HepG2 (cell line): ENCODE measurements around the gene MRRF. TPM values are rescaled to one million over a fixed set of nuclear protein-coding genes. Genes with fewer than 3 reads are reported as not detected.

Source experiments
- FIP1L1 ChIP-seq: fragments of 200-400 bp; formaldehyde crosslinking; IDR thresholded peaks from 2 replicates; pipeline ENCODE4 v1.6.1; 2018; ENCODE audit warnings: low read depth, mild to moderate bottlenecking, low read length, moderate library complexity, borderline replicate concordance; ENCODE audit not compliant: insufficient read depth
- FOXP4 ChIP-seq: sonication (generic); formaldehyde crosslinking; IDR thresholded peaks from 2 replicates; pipeline ENCODE4 v1.4.0; 2020; ENCODE audit warnings: missing genetic modification reagents
- IRF1 ChIP-seq: sonication (generic); formaldehyde crosslinking; IDR thresholded peaks from 2 replicates; pipeline ENCODE4 v1.4.0; 2020; ENCODE audit warnings: low read depth, mild to moderate bottlenecking, missing genetic modification reagents
- MAZ ChIP-seq, 2 experiments: sonication (generic) in 1 of 2; formaldehyde crosslinking in 1 of 2; IDR thresholded peaks; 2 replicates each; pipeline versions ENCODE4 v1.5.0 to v1.6.1; 2012 to 2020; ENCODE audit warnings: low read depth in 2 of 2, mild to moderate bottlenecking in 2 of 2, borderline replicate concordance in 1 of 2, improper control_type of control experiment in 1 of 2, low read length in 1 of 2, missing genetic modification reagents in 1 of 2, moderate library complexity in 1 of 2
- POGK ChIP-seq: sonication (generic); formaldehyde crosslinking; conservative IDR thresholded peaks from 2 replicates; pipeline ENCODE4 v1.8.0; 2022; ENCODE audit warnings: mild to moderate bottlenecking, moderate library complexity, missing genetic modification reagents
- RBAK ChIP-seq: sonication (generic); formaldehyde crosslinking; IDR thresholded peaks from 2 replicates; pipeline ENCODE4 v1.5.1; 2020; ENCODE audit warnings: mild to moderate bottlenecking, missing genetic modification reagents
- RFX1 ChIP-seq: fragments of 450-650 bp; IDR thresholded peaks from 2 replicates; pipeline ENCODE4 v1.6.1; 2017
- SALL2 ChIP-seq: sonication (generic); formaldehyde crosslinking; IDR thresholded peaks from 2 replicates; pipeline ENCODE4 v1.8.1; 2023; ENCODE audit warnings: mild to moderate bottlenecking, missing genetic modification reagents, inconsistent platforms
- SRF ChIP-seq: IDR thresholded peaks from 2 replicates; pipeline ENCODE4 v1.6.1; 2011; ENCODE audit warnings: mild to moderate bottlenecking, low read depth, low read length, moderate library complexity
- TGIF2 ChIP-seq: IDR thresholded peaks from 2 replicates; pipeline ENCODE4 v1.6.1; 2016; ENCODE audit warnings: control low read depth, missing compliant biosample characterization
- THAP7 ChIP-seq: sonication (generic); formaldehyde crosslinking; IDR thresholded peaks from 2 replicates; pipeline ENCODE4 v1.8.1; 2023; ENCODE audit warnings: mild to moderate bottlenecking, missing genetic modification reagents
- ZNF207 ChIP-seq: fragments of 450-650 bp; IDR thresholded peaks from 2 replicates; pipeline ENCODE4 v1.6.1; 2016; ENCODE audit warnings: antibody characterized with exemption, borderline replicate concordance
- ZNF383 ChIP-seq: sonication (generic); formaldehyde crosslinking; IDR thresholded peaks from 2 replicates; pipeline ENCODE4 v1.4.0; 2020; ENCODE audit warnings: missing genetic modification reagents, mild to moderate bottlenecking, borderline replicate concordance
- ZNF446 ChIP-seq: sonication (generic); formaldehyde crosslinking; IDR thresholded peaks from 2 replicates; pipeline ENCODE4 v1.5.0; 2020; ENCODE audit warnings: mild to moderate bottlenecking, missing genetic modification reagents
- ZNF468 ChIP-seq: sonication (generic); formaldehyde crosslinking; IDR thresholded peaks from 2 replicates; pipeline ENCODE4 v1.8.0; 2022; ENCODE audit warnings: mild to moderate bottlenecking, moderate library complexity, missing genetic modification reagents
- ZNF510 ChIP-seq: sonication (generic); formaldehyde crosslinking; IDR thresholded peaks from 2 replicates; pipeline ENCODE4 v1.4.0; 2020; ENCODE audit warnings: low read depth, mild to moderate bottlenecking, missing genetic modification reagents
- ZNF570 ChIP-seq: sonication (generic); formaldehyde crosslinking; IDR thresholded peaks from 2 replicates; pipeline ENCODE4 v1.4.0; 2020; ENCODE audit warnings: mild to moderate bottlenecking, missing genetic modification reagents, borderline replicate concordance
- ZNF598 ChIP-seq: sonication (generic); formaldehyde crosslinking; IDR thresholded peaks from 2 replicates; pipeline ENCODE4 v1.5.1; 2020; ENCODE audit warnings: mild to moderate bottlenecking, missing genetic modification reagents, borderline replicate concordance
- ZNF670 ChIP-seq: sonication (generic); formaldehyde crosslinking; IDR thresholded peaks from 2 replicates; pipeline ENCODE4 v1.8.0; 2022; ENCODE audit warnings: mild to moderate bottlenecking, missing genetic modification reagents, borderline replicate concordance
- ZNF737 ChIP-seq: sonication (generic); formaldehyde crosslinking; IDR thresholded peaks from 2 replicates; pipeline ENCODE4 v1.5.0; 2020; ENCODE audit warnings: missing genetic modification reagents, mild to moderate bottlenecking, borderline replicate concordance
- ZNF75D ChIP-seq: sonication (generic); formaldehyde crosslinking; IDR thresholded peaks from 2 replicates; pipeline ENCODE4 v1.8.1; 2023; ENCODE audit warnings: missing genetic modification reagents, mild to moderate bottlenecking, borderline replicate concordance
- ZSCAN31 ChIP-seq: sonication (generic); formaldehyde crosslinking; IDR thresholded peaks from 2 replicates; pipeline ENCODE4 v1.5.0; 2020; ENCODE audit warnings: low read depth, mild to moderate bottlenecking, missing genetic modification reagents
- ZZZ3 ChIP-seq: sonication (generic); formaldehyde crosslinking; IDR thresholded peaks from 2 replicates; pipeline ENCODE4 v1.4.0; 2020; ENCODE audit warnings: missing genetic modification reagents, mild to moderate bottlenecking, borderline replicate concordance
- polyA plus RNA-seq, 8 experiments: library from polyadenylated mRNA; depleted of rRNA in 3 of 8; stranded (reverse) in 7 of 8; unstranded in 1 of 8; fragments of >200 nt; fragmentation: Illumina TruSeq in 4 of 8; extraction: Trizol in 4 of 8; gene quantifications; 2 replicates each; pipeline versions ENCODE4 v1.2.1 to v1.2.3, GENCODE V29; 2011 to 2016; ENCODE audit warnings: low read depth in 4 of 8, missing spikeins in 1 of 8, mixed read lengths in 1 of 8; ENCODE audit not compliant: insufficient read depth in 1 of 8
- total RNA-seq, 5 experiments: library from RNA; depleted of rRNA; stranded (reverse); fragments of >200 nt; fragmentation: Illumina TruSeq; extraction: Trizol; gene quantifications; 2 replicates each; pipeline ENCODE4 v1.2.3, GENCODE V29; 2016; ENCODE audit warnings: low read depth in 1 of 5

Gene MRRF
- total and polyA plus RNA-seq, 2 of the 13 experiments (the other 11 are each of a cell fraction or from before 2014, with no cell fraction given) = 37.3 to 44.3 TPM

- TF ChIP-seq POGK (CRISPR knock-in tag) (peak; percentile 97), ZNF446 (CRISPR knock-in tag) (peak; percentile 98), ZNF510 (CRISPR knock-in tag) (peak; percentile 99), ZNF75D (CRISPR knock-in tag) (no peak; the same call in 1 of the 2 replicates), RFX1 (no peak; the same call in 1 of the 2 replicates), ZNF570 (CRISPR knock-in tag) (peak; percentile 94; the same call in 1 of the 2 replicates), ZNF670 (CRISPR knock-in tag) (peak; percentile 88; the same call in 1 of the 2 replicates), ZNF598 (CRISPR knock-in tag) (peak; percentile 96), THAP7 (peak; percentile 93; the same call in 1 of the 2 replicates), RBAK (CRISPR knock-in tag) (no peak), ZNF207 (no peak), FOXP4 (CRISPR knock-in tag) (no peak; the same call in 1 of the 2 replicates), FIP1L1 (no peak), ZSCAN31 (CRISPR knock-in tag) (peak; percentile 95), ZNF383 (no peak), MAZ (IDR thresholded peaks at IDR 0.05; ENCODE audit: borderline replicate concordance, low read depth, low read length) (no peak), MAZ (CRISPR knock-in tag; IDR thresholded peaks at IDR 0.05; ENCODE audit: low read depth) (peak; percentile 80), SALL2 (CRISPR knock-in tag) (peak; percentile 64; the same call in 1 of the 2 replicates), IRF1 (CRISPR knock-in tag) (peak; percentile 89; the same call in 1 of the 2 replicates), ZNF737 (0 out of 2 replicates have a peak, but pooled peaks have one; percentile 78), SRF (0 out of 2 replicates have a peak, but pooled peaks have one; percentile 1), TGIF2 (peak; percentile 90), ZZZ3 (peak; percentile 95; the same call in 1 of the 2 replicates), ZNF468 (no peak)
These were observed at the start of gene MRRF, which contains the start of gene RBM18 (continued) for GRCh38 chr9:122264360-122265148.
